HG02588 (cell line): ENCODE data around the gene TRO.

ENCODE experiments used
- ATAC-seq: cut with Tn5 transposase; IDR thresholded peaks from one replicate; pipeline ENCODE4 v1.9.1; 2021; ENCODE audit warnings: mild to moderate bottlenecking, moderate library complexity; ENCODE audit not compliant: unreplicated experiment

TRO gene, protein sequence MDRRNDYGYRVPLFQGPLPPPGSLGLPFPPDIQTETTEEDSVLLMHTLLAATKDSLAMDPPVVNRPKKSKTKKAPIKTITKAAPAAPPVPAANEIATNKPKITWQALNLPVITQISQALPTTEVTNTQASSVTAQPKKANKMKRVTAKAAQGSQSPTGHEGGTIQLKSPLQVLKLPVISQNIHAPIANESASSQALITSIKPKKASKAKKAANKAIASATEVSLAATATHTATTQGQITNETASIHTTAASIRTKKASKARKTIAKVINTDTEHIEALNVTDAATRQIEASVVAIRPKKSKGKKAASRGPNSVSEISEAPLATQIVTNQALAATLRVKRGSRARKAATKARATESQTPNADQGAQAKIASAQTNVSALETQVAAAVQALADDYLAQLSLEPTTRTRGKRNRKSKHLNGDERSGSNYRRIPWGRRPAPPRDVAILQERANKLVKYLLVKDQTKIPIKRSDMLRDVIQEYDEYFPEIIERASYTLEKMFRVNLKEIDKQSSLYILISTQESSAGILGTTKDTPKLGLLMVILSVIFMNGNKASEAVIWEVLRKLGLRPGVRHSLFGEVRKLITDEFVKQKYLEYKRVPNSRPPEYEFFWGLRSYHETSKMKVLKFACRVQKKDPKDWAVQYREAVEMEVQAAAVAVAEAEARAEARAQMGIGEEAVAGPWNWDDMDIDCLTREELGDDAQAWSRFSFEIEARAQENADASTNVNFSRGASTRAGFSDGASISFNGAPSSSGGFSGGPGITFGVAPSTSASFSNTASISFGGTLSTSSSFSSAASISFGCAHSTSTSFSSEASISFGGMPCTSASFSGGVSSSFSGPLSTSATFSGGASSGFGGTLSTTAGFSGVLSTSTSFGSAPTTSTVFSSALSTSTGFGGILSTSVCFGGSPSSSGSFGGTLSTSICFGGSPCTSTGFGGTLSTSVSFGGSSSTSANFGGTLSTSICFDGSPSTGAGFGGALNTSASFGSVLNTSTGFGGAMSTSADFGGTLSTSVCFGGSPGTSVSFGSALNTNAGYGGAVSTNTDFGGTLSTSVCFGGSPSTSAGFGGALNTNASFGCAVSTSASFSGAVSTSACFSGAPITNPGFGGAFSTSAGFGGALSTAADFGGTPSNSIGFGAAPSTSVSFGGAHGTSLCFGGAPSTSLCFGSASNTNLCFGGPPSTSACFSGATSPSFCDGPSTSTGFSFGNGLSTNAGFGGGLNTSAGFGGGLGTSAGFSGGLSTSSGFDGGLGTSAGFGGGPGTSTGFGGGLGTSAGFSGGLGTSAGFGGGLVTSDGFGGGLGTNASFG (N-terminal part only)

DNA sequence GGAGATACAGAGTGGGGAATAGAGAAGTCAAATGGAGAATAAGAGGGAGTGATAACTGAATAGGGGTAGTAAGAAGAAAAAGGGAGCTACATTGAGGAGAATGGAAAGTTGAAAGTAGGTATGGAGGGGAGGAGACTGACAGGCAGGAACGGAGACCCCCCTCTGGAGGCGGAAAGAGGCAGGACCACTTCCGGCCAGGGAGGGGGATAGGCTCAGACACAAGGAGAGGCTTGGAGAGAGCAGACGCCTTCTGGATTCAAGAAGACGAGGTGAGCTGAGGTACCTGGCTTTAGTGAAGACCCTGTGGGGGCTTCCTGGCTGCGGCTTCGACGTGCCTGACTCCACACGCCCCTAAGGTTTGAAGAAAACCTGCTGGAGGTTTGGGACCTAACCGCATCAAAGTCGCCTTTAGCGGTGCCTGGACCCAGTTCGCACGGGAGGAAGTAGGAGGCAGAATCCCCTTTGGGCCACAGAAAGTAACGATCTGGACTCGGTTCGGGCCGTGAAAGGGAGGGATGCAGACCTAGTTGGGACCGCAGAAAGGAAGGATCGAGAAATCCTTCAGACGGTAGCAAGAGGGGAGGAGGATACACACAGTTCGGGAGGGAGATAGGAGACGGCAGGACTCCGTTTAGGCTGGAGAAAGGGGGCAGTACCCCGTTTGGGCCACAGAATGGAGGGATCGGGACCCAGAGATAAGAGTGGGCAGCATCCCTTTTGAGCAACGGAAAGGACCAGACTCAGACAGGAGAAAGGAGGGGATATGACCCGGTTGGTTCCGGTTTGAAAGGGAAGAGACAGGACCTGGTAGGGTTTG lies at the start of gene TRO:
TSS of gene TRO (plus strand) at position 215 of the 817 bp plus-strand sequence. CDS start 1,423 bp downstream, outside the sequence.
- ATAC-seq = no peak

DNA sequence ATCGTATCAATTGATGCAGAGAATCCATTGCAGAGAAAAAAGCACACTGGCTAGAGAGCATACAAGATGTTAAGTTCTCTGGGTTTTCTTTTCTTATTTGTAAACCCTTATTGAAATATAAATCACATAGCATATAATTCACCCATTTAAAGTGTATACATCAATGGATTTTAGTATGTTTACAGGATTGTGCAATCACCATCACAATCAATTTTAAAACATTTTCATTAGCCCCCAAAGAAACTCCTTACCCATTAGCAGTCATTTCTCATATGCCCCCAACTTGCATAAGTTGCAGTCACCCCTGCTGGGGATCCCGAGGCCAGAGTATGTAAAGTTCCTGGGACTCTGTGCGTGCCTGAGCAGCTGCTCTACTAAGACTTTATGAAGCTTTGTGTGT lies 34.9 kb upstream of the TRO start:
- no peak for ATAC-seq

DNA sequence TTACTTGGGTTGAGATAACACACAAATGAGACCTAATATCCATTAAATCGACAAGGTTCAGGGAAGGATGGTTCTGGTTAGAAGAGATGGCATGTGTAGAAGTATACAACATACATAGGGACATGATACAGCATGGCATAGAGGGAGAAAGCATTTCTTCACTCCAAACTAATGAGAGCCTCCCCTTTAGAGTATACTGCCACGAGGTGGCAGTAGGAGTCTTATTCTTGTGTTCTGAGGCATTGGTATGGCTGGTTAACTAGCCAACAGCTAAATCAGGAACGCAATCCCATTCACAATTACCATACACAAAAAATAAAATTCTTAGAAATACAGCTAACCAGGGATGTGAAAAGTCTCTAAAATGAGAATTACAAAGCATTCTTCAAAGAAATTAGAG lies 29.1 kb upstream of the TRO start:
- ATAC-seq = no peak

DNA sequence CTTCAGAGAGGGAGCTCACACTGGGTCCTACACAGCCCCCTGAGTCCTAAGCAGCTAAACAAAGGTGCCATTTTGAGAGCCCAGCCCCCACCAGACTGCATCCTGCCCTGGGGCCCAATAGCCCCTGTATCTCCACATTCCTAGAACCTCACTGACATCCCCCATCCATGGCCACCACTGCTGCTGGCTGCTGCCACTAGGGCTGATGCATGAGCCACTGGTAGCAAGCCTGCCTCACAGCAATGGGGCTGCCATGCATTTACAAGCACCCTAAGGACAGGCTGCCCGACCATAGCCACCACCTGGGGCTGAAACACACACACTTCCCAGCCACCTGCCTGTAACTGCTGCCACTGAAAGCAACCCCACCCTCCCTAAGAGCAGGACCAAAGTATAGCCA lies 26.5 kb upstream of the TRO start:
- no peak for ATAC-seq

DNA sequence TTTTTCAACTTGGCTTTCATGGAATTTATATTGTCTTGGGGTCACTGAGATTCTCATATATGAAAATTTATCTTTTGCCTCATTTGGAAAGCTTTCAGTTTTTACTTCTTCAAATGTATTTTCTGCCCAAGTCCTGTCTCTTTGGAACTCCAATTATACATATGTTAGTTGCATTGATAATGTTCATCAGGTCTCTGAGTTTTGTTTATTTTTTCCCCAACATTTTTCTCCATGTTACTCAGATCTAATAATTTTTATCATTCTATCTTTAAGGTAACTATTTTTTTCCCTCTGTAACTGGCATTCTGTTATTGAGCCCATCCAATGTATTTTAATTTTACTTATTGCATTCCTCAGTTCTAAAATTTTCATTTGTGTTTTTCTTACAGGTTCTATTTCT lies 10.7 kb upstream of the TRO start:
- ATAC-seq = no peak

DNA sequence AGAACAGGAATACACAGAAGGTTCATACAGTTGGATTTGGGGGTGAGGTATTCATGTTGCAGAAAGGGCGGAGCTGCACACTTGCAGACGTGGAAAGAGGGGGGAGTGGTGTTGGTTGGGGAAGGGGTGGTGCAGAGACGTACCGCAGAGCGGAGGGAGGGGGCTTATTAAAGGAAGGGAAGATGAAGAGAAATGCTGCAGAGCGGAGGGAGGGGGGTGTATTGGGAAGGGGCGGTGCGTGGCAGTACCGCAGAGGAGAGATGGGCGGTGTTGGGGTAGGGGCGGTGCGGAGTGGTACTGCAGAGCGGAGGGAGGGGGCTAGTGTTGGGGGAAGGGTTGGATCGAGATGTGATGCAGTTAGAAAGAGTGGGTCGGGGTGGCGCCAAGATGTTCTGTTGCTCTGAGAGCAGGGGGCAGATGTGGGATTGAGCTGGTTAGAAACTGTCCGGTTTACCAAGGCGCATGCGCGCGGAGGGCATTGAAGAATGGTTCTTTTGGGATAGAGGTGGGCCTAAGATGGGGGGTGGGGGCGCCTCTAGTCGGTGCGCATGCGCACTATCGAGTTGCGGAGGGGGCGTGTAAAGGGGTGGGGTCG lies 900 bp downstream of the TRO start:
- no peak for ATAC-seq

DNA sequence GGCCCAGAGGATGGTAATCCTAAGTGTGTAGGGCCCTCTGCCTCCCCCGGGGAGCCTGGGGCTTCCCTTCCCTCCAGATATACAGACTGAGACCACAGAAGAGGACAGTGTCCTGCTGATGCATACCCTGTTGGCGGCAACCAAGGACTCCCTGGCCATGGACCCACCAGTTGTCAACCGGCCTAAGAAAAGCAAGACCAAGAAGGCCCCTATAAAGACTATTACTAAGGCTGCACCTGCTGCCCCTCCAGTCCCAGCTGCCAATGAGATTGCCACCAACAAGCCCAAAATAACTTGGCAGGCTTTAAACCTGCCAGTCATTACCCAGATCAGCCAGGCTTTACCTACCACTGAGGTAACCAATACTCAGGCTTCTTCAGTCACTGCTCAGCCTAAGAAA lies 1.9 kb downstream of the TRO start:
- no peak for ATAC-seq

DNA sequence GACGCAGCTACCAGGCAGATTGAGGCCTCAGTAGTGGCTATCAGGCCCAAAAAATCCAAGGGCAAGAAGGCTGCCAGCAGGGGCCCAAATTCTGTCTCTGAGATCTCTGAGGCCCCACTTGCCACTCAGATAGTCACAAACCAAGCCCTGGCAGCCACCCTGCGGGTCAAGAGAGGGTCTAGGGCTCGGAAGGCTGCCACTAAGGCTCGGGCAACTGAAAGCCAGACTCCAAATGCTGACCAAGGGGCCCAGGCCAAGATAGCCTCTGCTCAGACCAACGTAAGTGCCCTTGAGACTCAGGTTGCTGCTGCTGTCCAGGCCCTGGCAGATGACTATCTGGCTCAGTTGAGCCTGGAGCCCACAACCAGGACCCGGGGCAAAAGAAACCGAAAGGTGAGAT lies 2.8 kb downstream of the TRO start:
- ATAC-seq = no peak

DNA sequence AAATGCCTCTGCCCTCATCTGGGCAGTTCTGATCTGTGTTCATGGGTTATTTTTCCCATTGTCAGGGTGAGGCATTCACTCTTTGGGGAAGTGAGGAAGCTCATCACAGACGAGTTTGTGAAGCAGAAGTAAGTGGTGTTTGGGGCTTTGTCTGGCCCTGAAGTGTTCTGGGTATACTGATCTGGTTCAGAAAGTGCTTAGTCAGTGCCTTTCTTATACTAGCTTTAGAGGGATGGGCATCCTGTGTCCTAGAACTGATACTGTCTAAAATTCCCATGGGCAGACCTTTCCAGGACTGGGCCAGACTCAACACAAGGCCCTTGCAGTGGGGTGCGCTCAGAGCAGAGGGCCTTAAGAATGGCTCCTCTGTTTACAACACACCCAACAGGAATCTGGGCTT lies 6.4 kb downstream of the TRO start:
- ATAC-seq = no peak

DNA sequence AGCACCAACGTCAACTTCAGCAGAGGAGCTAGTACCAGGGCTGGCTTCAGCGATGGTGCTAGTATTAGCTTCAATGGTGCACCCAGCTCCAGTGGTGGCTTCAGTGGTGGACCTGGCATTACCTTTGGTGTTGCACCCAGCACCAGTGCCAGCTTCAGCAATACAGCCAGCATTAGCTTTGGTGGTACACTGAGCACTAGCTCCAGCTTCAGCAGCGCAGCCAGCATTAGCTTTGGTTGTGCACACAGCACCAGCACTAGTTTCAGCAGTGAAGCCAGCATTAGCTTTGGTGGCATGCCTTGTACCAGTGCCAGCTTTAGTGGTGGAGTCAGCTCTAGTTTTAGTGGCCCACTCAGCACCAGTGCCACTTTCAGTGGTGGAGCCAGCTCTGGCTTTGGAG lies 8.3 kb downstream of the TRO start:
- no peak for ATAC-seq

DNA sequence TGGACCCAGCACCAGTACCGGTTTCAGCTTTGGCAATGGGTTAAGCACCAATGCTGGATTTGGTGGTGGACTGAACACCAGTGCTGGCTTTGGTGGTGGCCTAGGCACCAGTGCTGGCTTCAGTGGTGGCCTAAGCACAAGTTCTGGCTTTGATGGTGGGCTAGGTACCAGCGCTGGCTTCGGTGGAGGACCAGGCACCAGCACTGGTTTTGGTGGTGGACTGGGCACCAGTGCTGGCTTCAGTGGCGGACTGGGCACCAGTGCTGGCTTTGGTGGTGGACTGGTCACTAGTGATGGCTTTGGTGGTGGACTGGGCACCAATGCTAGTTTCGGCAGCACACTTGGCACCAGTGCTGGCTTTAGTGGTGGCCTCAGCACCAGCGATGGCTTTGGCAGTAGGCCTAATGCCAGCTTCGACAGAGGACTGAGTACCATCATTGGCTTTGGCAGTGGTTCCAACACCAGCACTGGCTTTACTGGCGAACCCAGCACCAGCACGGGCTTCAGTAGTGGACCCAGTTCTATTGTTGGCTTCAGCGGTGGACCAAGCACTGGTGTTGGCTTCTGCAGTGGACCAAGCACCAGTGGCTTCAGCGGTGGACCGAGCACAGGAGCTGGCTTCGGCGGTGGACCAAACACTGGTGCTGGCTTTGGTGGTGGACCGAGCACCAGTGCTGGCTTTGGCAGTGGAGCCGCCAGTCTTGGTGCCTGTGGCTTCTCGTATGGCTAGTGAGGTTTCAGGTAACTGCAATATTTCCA lies 9.8 kb downstream of the TRO start:
- no peak for ATAC-seq

DNA sequence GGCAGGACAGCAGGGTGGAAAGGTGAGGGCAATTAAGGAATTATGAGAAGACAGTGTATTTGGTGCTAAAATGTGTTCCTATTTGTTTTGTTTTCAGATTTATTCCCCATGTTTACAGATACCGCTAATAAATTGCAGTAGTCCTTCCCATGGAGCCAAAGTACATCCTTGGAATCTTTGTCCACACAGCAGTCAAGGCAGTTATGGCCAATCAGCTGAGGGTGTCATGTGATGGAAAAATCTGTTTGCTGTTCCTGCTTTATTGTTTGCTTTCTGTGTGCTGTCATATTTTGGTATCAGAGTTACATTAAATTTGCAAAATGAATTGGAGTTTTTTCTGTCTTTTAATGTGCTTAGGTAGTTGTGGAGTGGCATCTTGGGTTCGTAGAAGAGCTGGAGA lies 10.5 kb downstream of the TRO start:
- no peak for ATAC-seq

DNA sequence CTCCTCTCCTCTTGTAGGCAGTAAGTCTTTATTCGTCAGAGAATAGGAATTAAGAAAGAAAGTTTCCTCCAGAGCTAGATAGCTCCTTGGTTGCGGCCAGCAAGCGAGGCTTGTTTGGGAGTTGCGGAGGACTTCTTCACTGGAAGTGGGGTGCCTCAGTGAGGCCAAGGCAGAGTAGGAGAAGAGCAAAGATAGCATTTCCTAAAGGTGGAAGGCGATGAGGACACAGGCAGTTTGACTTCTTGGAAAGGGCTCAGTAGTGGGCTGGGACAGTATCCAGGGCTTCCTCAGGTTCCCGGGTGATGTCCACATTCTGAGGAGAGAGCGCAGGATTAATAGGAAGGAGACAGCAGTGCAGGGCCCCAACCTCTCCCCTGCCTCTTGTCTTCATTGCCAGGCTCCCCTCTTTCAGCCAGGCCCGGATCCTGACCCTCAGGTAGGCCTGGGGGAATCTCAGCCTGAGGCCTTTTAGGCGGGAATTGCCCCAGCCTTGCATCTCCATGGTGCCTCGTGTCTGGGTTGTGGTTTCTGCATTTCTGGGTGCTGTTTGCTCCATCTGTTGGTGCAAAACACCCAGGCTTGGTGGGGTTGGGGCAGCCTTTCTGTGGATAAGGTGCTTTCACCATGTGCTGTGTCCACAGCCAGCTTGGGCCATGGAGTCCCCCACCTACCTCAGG lies 12.7 kb downstream of the TRO start:
- ATAC-seq = no peak

DNA sequence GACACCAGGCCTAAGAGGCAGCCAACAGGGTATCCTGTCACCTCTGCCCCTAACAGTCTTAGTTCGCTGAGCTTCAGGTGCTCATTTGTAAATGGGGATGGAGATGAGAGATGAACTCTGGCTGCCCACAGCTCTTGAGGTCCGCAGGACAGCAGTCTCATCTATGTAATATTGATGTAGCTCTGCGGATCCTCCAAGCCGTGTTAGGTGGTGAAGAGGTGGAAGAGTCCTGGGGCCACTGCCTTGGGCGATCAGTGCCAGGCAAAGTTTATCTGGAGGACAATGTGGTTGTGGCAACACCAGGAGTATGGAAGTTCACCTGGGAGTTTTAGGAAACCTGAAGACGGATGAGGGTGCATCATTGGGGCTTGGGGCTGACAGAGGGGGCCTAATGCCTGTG lies 13.4 kb downstream of the TRO start:
- no peak for ATAC-seq

DNA sequence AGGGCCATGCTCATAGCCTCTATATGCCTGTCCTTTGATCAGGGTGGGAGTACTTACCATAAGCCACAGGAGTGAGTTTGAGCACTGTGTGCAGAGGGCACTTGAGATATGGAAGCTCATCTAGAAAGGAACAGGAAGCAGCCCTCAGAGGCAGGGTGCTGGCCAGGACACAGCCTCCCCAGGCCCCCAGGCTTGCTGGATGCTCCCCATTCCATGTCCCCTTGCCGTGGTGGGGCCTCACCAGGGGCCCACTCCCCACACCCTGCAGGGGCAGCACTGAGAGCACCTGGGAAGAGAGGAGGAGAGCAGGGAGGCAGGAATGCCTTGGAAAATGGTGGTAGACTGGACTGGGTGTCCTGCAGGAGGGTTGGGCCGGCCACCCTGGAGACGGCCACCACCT lies 14.3 kb downstream of the TRO start:
- no peak for ATAC-seq

DNA sequence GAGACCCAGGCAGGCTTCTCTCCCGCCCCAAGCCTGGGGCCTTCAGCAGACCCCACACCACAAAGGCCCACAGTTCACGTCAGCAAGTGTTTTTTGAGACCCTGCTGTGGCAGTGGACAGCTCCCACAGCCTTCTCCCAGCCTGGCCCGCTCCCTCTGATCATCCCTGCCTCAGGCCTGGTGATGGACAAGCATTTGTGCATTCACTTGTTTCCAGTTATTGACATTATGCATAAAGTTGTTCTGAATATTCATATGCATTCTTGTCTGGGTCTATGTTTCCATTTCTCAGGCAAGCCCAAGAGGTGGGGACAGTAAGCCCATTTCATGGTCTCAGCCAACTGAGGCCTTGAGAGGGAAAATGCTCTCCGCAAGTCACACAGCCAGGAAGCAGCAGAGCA lies 14.7 kb downstream of the TRO start:
- ATAC-seq = no peak

DNA sequence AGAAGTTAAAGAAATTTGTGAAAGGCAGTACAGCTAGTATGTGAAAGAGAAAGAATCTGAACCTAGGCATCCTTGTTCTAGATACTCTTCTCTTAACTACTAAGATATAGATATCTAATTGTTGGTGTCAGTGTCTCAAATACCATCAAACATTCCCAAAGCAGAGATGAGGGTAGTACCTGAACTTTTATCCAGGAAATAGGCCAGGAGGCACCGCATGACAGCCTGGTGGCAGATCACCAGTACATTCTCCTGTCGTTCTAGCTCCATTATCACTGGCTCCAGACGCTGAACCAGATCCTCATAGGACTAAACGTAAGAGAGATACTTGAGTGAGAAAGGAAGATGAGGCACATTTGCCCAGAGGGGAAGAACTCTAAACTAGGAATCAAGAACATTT lies 16.8 kb downstream of the TRO start:
- ATAC-seq = no peak

DNA sequence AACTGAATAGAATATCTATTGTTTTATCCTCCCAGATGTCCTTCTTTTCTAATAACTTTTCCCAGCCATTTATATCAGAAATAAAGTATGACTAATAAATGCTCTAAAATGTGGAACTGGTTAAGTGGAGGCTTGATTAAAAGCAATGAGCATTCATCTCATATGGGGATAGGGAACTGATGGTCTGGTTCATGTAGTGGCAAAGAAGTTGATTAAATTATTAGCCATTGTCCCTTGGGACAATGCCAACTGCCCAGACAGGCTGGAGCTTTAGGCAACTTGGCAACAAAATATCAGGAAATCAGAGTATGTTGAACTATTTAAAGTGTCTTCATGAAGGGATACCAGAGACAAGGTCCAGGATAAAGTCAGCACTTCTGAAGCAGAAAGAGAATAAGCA lies 24.2 kb downstream of the TRO start:
- ATAC-seq = no peak

DNA sequence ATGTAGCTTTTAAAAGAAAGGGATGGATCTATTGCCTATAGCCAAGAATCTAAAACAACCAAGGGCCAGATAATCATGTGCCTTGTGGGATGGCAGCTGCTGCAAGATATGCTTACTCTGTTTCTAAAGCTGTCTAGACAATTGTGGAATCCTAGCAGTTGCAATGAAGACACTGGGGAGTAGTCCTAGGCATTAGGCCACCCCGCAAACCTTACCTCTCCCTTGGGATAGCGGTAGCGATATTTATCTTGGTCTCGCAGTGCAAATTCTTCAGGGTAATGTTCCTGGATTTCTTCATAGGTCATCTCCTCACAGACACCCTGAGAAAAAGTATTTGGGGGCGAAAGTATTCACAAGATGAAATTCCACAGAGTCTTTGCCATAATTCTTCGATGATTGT lies 24.6 kb downstream of the TRO start:
- ATAC-seq = no peak
